ENCODE measurements around the gene UROC1.

Gene UROC1

DNA sequence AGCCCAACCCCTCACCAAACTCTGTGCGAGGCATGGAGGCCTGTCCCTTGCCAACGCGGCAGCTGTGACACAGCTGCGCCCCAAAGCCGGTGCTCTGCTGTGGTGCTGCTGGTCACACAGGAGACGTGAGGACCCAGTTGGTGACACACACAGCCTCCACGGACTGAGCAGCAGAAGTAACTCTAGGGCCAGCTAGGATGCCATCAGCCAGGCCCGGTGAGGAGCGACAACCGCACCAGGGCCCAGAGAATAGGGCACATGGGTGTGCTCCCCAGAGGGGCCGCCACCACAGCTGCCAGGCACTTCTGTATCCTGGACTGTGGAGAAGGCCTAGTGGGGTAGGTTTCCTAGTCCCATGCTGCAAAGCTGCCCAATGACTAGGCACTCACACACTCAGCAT, 52.6 kb downstream of the UROC1 start:
- in situ Hi-C loops (cut with MboI; ENCODE audit: low sequenced_read_pairs): no loop called here

DNA sequence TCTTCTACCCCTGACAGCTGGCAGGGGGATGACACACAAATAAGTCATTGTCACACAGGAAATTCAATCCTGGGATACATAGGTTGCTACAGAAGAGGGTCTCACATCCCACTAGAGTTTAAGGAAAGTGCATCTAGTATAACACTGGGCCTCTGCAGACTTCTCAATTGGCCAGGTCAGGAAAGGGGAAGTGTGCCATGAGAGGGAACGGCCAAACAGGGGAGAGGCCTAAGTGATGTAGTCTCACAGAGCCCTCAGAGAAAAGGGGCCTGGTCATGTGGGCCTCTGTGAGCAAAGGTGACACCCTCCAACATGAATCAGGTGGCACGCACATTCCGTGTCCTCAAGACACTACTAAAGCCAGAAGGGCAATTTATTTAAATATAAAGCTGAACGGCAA, 53.1 kb downstream of the UROC1 start:
- in situ Hi-C loops (cut with MboI; ENCODE audit: low sequenced_read_pairs): no loop called here

GRCh38 chr3:126464093-126464492, 53.5 kb downstream of the UROC1 start:
- in situ Hi-C loops (cut with MboI; ENCODE audit: low sequenced_read_pairs): no loop called here

DNA sequence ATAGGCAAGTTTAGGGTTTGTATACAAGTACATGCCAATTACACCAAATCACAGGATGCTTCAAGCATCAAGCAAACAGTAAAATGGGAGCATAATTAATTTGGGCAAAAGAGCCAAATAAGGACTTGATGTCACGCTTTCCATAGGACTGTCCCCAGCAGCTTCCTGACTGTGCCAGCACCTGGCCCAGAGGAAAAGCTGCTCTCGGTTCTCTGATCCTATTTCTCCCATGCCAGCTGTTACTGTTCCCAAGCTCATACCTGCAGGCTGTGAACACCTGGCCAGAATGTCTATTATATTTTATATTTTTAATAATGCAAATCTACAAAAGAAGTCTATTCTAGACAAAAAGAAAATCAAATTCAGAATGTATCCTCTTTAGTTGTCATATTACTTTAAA, 54.1 kb downstream of the UROC1 start:
- in situ Hi-C loops (cut with MboI; ENCODE audit: low sequenced_read_pairs): no loop called here

GRCh38 chr3:126461450-126462070, 56.0 kb downstream of the UROC1 start:
- in situ Hi-C loops (cut with MboI; ENCODE audit: low sequenced_read_pairs): no loop called here

DNA sequence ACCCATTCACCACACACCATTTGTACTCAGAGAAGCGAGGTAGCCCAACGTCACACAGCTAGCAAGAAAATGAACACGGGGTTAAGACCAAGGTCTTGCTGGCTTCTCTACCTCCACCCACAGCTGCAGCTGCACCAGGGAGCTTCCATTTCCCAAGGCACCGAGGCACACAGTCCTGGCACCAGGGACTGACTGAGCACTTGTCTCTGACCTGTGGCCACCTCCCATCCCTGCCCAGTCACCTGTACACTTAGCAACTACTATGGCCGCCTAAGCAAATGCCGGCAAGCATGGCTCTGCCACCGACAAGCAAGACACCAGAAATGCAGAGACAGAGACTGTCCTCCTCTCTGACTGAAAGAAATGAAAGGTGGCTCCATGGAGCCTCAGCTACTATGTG, 57.2 kb downstream of the UROC1 start:
- in situ Hi-C loops (cut with MboI; ENCODE audit: low sequenced_read_pairs): no loop called here

GRCh38 chr3:126459763-126460127, 57.8 kb downstream of the UROC1 start:
- in situ Hi-C loops (cut with MboI; ENCODE audit: low sequenced_read_pairs): no loop called here

DNA sequence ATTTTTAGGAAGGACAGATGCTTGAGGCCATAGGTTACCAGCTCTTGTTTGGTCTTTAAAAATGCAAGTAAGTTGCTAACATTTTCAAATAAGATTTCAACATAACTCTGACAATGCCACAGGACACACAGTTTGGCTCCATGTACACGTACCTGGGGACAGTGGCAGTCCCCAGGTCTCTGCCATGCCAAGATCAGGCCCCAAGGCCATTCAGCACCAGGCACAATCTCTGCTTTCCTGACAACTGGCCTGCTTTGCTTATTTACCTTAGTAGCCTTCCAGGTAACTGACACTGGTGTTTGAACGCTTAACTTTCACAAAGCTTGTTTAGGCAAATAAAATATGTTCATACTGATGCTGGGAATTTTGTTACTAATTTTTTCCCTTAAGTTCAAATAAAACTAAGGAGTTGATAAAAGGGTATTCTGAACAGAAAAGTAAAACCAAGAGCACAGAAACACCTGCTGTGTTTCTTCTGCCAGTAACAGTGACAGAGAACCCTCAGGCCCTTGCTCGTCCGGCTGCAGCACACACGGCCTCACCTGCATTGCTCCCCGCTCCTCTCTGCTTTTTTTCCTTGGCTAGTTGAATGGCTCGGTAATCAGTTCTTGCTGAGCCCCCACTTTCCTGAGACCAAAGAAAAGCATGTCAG, 58.3 kb downstream of the UROC1 start:
- in situ Hi-C loops (cut with MboI; ENCODE audit: low sequenced_read_pairs): no loop called here

DNA sequence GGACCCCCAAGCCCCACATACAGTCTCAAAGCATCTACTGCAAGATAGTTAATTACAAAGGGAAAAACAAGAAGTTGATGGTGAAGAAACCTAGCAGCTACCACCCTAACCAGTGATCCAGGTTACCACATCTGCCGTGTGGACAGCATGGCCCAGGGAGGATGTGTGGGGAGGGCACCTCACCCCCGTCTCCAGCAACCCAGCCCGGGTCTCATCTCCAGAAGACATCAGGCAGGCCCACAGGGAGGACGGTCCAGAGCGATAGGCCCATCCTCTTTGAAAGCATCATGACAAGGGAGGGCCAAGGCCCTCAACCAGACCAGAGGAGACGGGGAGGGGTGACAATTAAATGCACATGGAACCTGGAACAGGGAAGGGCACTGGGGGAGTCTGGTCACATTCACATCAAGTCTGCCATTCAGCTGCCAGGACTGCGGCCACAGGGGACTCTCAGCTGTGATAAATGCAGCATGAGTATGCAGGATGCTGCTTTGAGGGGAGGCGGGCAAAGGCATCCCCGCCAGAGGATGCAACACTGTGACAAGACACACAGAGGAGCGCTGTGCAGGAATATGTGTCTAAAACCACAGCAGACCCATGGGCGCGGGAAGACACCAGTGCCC, 60.7 kb downstream of the UROC1 start:
- in situ Hi-C loops (cut with MboI; ENCODE audit: low sequenced_read_pairs): no loop called here

GRCh38 chr3:126456211-126456610, 61.4 kb downstream of the UROC1 start:
- in situ Hi-C loops (cut with MboI; ENCODE audit: low sequenced_read_pairs): no loop called here

DNA sequence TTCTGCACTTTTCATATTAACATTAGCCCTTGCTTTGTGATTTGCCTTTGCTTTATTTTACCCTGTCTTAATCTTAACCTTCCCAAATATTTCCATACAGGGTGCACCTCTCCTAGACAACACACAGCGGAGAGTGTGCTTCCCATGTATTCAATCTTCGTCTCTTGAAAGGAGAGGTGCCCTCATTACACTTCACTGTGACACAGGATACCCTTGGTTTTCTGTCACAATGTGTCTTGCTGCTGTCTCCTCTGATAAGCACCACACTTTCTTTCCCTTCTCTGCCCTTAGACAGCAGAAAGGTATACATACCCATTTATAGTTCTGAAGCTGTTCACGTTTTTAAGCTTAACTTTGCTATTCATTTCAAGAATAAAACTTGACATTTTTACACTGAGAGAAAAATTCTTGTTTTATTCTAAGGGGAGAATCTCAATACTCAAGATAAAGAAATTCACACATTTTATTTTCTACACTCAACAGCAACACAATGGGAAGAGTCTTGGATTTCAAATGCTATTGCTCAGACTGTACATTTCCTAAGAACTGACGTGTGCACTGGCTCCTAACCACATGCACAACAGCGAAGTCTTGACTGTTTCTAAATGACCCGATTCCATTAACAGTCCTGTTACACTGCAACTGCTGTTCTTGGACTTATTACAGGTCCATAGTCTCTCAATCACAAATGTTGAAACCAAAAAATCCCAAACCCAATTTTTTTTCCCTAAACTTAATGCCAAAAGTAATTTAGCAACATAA, 63.0 kb downstream of the UROC1 start:
- in situ Hi-C loops (cut with MboI; ENCODE audit: low sequenced_read_pairs): no loop called here

DNA sequence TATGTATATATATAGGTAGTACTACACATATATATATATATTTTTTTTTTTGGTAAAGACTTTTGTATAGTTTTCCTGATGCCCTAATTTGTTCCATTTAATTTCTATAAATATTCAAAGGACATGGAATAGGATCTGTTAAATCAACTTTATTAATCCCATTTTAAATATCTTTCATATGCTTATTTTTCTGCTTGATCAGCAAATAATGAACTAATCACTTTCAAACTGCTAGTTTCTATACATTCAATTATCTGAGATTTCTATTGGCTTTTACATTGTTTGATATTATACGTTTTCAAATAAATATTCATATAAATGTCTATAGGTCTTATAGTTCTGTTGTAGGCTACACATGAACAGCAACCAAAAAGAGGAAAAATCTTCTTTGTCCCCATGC, 63.5 kb downstream of the UROC1 start:
- in situ Hi-C loops (cut with MboI; ENCODE audit: low sequenced_read_pairs): no loop called here

DNA sequence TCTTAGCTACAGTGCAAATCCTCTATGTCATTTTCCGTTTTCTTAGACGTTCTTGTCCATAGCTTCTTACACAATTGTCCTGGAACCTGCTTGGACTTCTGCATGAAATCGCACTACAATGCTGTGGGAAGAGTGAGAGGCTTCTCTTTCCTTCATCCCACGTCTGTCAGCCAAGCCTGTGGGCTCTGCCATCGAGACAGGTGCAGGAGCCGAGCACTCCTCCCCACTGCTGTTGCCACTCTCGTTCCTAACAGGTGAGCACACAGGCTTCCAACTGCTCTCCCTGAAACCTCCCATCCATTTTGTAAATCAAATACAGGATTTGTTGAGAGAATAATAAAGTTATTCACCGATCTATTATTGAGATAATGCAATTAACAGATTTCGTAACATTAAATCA, 65.4 kb downstream of the UROC1 start:
- in situ Hi-C loops (cut with MboI; ENCODE audit: low sequenced_read_pairs): no loop called here

DNA sequence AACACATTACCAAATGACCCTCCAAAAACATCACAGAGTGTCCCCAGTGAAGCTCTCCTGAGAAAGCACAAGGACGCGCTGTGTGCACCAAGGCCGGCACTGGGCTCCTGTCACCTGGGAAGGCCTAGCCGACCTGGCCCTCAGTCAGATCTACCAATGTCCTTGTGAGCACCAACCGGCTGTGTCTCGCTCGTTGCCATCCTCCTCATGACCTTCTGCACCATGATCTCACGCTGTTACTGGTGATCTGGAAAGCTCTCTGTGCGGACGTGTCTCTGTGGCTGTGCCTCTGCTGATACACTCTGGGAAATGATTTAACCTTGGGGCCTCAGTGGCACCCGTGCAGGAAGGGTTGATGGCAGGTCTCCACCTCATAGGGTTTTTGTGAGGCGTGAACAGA, 66.1 kb downstream of the UROC1 start:
- in situ Hi-C loops (cut with MboI; ENCODE audit: low sequenced_read_pairs): no loop called here

DNA sequence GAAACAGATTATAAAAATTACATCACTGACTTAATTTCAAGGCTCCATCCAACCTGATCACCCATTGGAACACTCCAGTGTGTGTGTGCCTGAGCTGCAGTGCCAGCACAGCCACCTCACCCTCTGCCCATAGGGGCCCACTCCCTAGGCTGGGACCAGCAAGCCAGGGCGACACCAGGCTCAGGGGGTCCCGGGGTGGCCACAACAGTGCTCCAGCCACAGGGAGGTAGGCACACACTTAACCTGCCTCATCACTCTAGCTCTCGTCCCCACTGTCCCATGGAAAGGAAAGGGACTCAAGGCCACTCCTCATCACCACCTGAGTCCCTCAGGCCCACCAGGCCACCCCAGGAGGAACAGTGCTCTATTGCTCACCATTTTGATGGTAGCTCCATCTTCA, 66.8 kb downstream of the UROC1 start:
- in situ Hi-C loops (cut with MboI; ENCODE audit: low sequenced_read_pairs): no loop called here

DNA sequence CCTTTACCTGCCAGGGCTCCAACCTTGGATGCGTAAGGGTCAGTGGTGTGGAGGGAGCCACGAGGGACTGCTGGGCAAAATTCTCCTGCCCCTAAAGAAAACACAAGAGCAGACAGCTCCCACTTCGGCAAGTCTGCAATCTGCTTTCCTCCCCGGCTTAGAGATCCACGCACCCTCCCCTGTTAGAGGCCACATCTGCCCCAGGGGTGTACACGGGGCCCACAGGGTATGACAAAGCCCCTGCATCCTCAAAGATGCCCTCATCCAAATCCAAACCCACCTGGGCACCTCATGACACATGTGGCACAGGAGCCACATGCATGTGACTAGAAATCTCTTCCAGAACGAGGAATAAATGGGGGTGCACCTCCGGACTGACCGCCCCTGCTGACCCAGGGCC, 67.4 kb downstream of the UROC1 start:
- in situ Hi-C loops (cut with MboI; ENCODE audit: low sequenced_read_pairs): no loop called here

DNA sequence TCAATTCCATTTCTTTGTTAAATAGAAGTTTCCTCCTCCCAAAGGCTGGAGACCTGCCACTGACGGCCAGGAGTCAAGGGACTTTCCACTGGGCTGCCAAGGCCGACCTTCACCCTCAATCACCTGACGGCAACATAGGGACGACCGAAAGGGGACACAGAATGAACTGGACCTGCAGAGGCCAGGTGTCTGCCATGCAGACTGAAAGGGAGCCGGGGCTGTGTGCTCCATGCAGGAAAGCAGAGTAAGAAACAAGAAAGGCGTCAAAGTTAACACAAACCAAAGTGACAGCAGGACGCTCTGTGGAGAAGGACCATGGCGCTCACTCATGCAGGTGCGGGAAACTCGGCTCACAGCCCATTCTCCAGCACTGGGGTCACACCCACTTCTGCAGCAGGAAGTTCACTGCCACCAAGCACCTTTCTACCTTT, 67.9 kb downstream of the UROC1 start:
- in situ Hi-C loops (cut with MboI; ENCODE audit: low sequenced_read_pairs): no loop called here

GRCh38 chr3:126448893-126449180, 68.7 kb downstream of the UROC1 start:
- in situ Hi-C loops (cut with MboI; ENCODE audit: low sequenced_read_pairs): no loop called here

- in situ Hi-C loops (cut with MboI; ENCODE audit: low sequenced_read_pairs): no loop called here
Observed at GRCh38 chr3:126448136-126448892, 69.3 kb downstream of the UROC1 start.

DNA sequence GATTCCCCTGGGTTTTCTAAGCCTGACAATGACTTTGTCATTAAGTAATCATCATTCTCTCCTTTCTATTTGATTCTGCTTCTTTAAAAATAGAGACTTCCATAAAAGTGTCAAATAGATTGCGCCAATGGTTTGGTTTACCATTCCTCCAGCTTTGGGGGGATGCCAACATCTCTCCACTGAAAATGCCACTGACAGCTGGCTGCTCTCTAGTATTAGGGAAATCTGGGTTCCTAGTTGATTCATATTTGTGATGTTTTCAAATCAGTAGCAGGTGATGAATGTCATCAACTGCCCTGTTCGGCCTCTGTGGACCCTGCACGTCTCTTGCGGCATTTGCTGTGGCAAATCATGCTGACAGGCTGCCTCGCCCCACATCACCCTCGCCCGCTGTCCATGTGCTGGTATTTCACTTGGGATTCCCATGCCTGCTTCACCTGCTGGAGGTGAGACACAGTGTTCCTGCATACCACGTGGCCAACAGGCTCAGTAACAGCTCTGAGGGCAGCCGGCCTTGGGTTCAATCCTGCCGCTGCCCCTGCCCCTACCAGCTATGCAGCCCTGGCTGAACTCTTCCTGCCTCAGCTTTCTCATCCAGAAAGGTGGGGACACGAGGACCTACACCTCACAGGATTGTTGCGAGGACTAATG, 70.0 kb downstream of the UROC1 start:
- in situ Hi-C loops (cut with MboI; ENCODE audit: low sequenced_read_pairs): no loop called here

DNA sequence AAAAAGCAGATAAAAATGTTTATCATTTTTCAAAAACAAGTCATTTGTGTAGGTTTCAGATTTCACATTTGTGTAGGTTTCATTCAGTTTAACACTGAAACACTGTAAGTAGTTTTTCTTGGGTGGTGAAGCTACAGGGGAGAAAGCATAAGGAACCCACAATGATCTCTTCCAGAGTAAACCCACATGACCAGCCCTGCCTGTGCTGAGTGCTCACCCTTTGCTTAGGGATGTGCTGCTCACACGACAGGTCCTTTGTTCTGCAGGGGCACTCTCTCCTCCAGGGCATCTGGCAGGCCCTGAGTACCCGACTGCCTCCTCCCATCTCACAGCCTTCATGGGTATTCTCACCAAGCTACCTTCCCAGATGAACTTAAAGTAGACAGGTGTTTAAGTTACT, 70.8 kb downstream of the UROC1 start:
- in situ Hi-C loops (cut with MboI; ENCODE audit: low sequenced_read_pairs): no loop called here
